ENCODE data around the gene LST1. TPM values are rescaled to one million over a fixed set of nuclear protein-coding genes. Genes with fewer than 3 reads are reported as not detected.

Gene LST1
- total and polyA plus RNA-seq, 2 of the 4 experiments (the other 2 are of a cell fraction) = not detected

GRCh38 chr6:31631681-31632278 is 45.7 kb downstream of the LST1 start:
- no peak overlapping the region for H2BK20ac ChIP-seq (ENCODE audit: low read depth, low read length)
- no TSS peak for BruUV-seq (replicated peaks)
- ATAC-seq (ENCODE audit: low read depth) = no peak
- H4K20me1 ChIP-seq (ENCODE audit: insufficient read depth, low read length) = peaks cover 27% of the 10 kb centered on the region
- no peak overlapping the region for H3K4me3 ChIP-seq (ENCODE audit: insufficient read depth, low read depth, low read length)
- H4K5ac ChIP-seq (ENCODE audit: low read depth, low read length) = no peak overlapping the region
- H2AK5ac ChIP-seq (ENCODE audit: low read depth, low read length) = no peak overlapping the region
- no peak overlapping the region for H3K4ac ChIP-seq (ENCODE audit: low read depth, low read length)
- no peak overlapping the region for H2AK9ac ChIP-seq (replicated peaks; ENCODE audit: low read depth, low read length, poor library complexity)
- H3K56ac ChIP-seq (ENCODE audit: extremely low read depth, insufficient read depth, low read length) = no peak overlapping the region
- no peaks in the 10 kb centered on the region for H3K9me1 ChIP-seq (ENCODE audit: insufficient read depth, low read length)
- CTCF ChIA-PET = no interaction called here
- TF ChIP-seq NFE2L2 (IDR thresholded peaks at IDR 0.05; ENCODE audit: low read depth, low read length) (no peak), POLR2A (IDR thresholded peaks at IDR 0.05; ENCODE audit: low read depth, low read length) (no peak), USF2 (IDR thresholded peaks at IDR 0.05; ENCODE audit: low read depth, low read length) (no peak), MAZ (IDR thresholded peaks at IDR 0.05; ENCODE audit: borderline replicate concordance, low read depth, low read length) (no peak), RCOR1 (IDR thresholded peaks at IDR 0.05; ENCODE audit: insufficient replicate concordance, low read length) (no peak), RAD21 (IDR thresholded peaks at IDR 0.05; ENCODE audit: low read length) (no peak), BHLHE40 (IDR thresholded peaks at IDR 0.05; ENCODE audit: low read depth, low read length) (no peak)
- no peak overlapping the region for H3K14ac ChIP-seq (replicated peaks; ENCODE audit: low read depth, low read length)
- no peak overlapping the region for H2BK15ac ChIP-seq (ENCODE audit: low read depth, low read length)
- H3K4me1 ChIP-seq (ENCODE audit: control insufficient read depth, insufficient read depth, low read length) = no peaks in the 10 kb centered on the region
- H3K27me3 ChIP-seq (ENCODE audit: control insufficient read depth, insufficient read depth, low read length) = no peaks in the 10 kb centered on the region
- no peak overlapping the region for H3K18ac ChIP-seq (ENCODE audit: low read depth, low read length)
- no peak overlapping the region for H4K91ac ChIP-seq (ENCODE audit: insufficient read depth, low read depth, low read length)
- H3K79me1 ChIP-seq (ENCODE audit: low read depth in 1 of 2, low read length in 2 of 2) = peaks cover 40 to 56% of the 10 kb centered on the region in 2 experiments
- intact Hi-C loops (cut with micrococcal nuclease) = no loop called here
- no peak overlapping the region for H3K4me2 ChIP-seq (ENCODE audit: low read depth, low read length)
- H2BK5ac ChIP-seq (ENCODE audit: low read depth, low read length, poor library complexity, severe bottlenecking) = no peak overlapping the region
- peak overlapping the region; percentile 13 for H2AFZ ChIP-seq (replicated peaks; ENCODE audit: low read length, poor library complexity)
- dilution Hi-C loops (cut with HindIII; ENCODE audit: low sequenced_read_pairs, unreplicated experiment) = no loop called here
- in situ Hi-C loops (cut with MboI; ENCODE audit: low sequenced_read_pairs) = no loop called here
- H3K36me3 ChIP-seq (ENCODE audit: control insufficient read depth, insufficient read depth, low read length) = peaks cover 93% of the 10 kb centered on the region
- no peak overlapping the region for H3K23ac ChIP-seq (ENCODE audit: low read depth, low read length)
- no peak overlapping the region for H4K8ac ChIP-seq (ENCODE audit: low read depth in 2 of 2, low read length in 2 of 2)
- no peaks in the 10 kb centered on the region for H3K9me3 ChIP-seq (ENCODE audit: control insufficient read depth, insufficient read depth, low read length)
- 92% methylated on average over 8 of the region's 32 CpGs; no CpG with 5 or more reads in 1 of the 2 experiments for WGBS, 2 experiments (ENCODE audit: extremely low coverage in 2 of 2, insufficient read length in 1 of 2)
- no peak overlapping the region for H3K27ac ChIP-seq (ENCODE audit: insufficient read depth, low read length)
- POLR2A ChIA-PET (ENCODE audit: unreplicated experiment) = no interaction called here
- H2BK120ac ChIP-seq (ENCODE audit: low read depth, low read length) = no peak overlapping the region
- no peak for DNase-seq
- H3K9ac ChIP-seq (ENCODE audit: low read depth, low read length) = no peak overlapping the region
